ENCODE results near the gene PCDHGA5.

DNA sequence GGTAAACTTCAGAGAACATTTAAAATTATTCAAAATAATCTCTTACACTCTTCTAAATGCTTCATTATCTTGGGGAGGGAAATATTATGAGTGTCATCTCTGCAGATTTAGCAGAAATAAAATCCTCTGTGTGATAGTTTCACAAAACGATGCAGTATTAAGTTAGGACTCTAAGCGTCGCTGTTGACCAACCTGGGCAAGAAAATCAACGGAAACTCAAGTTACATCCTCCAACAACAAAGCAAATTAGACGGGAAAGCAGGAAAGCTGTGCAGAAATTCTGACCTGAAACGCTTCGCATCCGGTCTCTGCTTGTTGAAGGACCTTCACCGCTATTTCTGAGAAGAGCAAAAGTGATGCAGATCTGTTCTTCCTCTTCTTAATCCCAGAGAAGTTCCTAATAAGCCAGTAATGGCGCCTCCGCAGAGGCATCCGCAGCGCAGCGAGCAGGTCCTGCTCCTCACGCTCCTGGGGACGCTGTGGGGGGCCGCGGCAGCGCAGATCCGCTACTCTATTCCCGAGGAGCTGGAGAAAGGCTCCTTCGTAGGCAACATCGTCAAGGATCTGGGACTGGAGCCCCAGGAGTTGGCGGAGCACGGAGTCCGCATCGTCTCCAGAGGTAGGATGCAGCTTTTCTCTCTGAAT lies 9.8 kb downstream of the PCDHGA5 start, which contains the start of gene PCDHGA6:
- TF ChIP-seq, protein P1, sequence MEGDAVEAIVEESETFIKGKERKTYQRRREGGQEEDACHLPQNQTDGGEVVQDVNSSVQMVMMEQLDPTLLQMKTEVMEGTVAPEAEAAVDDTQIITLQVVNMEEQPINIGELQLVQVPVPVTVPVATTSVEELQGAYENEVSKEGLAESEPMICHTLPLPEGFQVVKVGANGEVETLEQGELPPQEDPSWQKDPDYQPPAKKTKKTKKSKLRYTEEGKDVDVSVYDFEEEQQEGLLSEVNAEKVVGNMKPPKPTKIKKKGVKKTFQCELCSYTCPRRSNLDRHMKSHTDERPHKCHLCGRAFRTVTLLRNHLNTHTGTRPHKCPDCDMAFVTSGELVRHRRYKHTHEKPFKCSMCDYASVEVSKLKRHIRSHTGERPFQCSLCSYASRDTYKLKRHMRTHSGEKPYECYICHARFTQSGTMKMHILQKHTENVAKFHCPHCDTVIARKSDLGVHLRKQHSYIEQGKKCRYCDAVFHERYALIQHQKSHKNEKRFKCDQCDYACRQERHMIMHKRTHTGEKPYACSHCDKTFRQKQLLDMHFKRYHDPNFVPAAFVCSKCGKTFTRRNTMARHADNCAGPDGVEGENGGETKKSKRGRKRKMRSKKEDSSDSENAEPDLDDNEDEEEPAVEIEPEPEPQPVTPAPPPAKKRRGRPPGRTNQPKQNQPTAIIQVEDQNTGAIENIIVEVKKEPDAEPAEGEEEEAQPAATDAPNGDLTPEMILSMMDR (IDR thresholded peaks at IDR 0.05), result peak in 1 of 3 experiments; percentile 8
- no peak for TF ChIP-seq POLR2A (IDR thresholded peaks at IDR 0.05)
- peak in 1 of 2 donors; percentile 15 for TF ChIP-seq POLR2AphosphoS5 (IDR thresholded peaks at IDR 0.05; ENCODE audit: insufficient read depth in 1 of 2, low read depth in 1 of 2)

Measured in vagina (tissue), 2 donors.